HG03196 (cell line): ENCODE measurements around the gene CEP112.

Experiments used
- ATAC-seq: cut with Tn5 transposase; IDR thresholded peaks from one replicate; pipeline ENCODE4 v1.9.1; 2021; ENCODE audit not compliant: unreplicated experiment

The CEP112 gene

GRCh38 chr17:66211047-66211810 is 19.3 kb upstream of the CEP112 start:
- no peak for ATAC-seq

GRCh38 chr17:66210208-66210574 is 18.3 kb upstream of the CEP112 start:
- ATAC-seq = no peak

DNA sequence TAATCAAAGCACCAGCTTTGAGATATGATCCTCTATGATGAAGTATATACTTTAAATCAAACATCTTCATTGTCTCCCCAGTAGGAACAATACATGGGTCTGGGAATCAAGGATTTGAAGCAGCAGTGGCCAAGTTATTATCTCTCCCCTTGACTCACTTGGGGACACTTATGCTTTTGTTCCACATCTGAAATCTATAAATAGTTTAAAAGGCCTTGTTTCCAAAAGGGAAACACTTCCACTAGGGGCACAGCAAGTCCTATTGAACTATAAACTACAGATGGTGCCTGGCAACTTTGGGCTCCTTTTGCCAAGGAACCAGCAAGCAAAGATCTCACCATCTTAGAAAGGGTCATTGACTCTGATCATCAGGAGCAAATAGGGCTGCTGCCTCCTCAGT is 16.0 kb upstream of the CEP112 start:
- ATAC-seq = no peak

- no peak for ATAC-seq
Observed at GRCh38 chr17:66203274-66204015, 11.5 kb upstream of the CEP112 start.

- ATAC-seq = no peak
Observed at GRCh38 chr17:66200685-66201092, 8.8 kb upstream of the CEP112 start.

DNA sequence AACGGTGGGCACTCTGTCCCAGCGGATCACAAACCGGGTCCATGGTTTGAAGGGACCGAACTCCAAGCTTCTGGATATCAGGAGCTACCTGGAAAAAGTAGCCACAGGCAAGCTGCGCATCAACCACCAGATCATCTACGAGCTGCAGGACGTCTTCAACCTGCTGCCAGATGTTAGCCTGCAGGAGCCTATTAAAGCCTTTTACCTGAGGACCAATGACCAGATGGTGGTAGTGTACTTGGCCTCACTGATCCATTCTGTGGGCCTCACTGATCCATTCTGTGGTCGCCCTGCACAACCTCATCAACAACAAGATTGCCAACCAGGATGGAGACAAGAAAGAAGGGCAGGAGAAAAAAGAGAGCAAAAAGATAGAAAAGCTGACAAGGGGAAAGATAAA is 6.3 kb upstream of the CEP112 start:
- no peak for ATAC-seq

DNA sequence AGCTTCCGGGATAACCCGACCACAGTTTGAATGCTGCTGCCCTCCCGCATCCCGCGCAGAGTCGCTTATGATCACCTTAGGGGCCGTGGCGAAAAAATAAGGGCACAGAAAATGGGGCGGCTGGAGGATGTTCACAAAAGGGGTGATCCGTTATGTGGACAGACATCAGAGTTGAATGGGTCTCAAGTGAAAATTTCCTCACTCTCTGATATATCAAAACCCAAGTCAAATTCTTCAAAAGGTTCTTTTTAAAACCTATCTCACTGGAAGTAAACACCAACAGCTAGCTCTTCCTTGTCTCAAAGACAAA is 400 bp upstream of the CEP112 start:
- ATAC-seq = no peak

- no peak for ATAC-seq
Observed at GRCh38 chr17:66190738-66191592, 968 bp downstream of the CEP112 start.

GRCh38 chr17:66187718-66188117 is 4.2 kb downstream of the CEP112 start:
- ATAC-seq = no peak

DNA sequence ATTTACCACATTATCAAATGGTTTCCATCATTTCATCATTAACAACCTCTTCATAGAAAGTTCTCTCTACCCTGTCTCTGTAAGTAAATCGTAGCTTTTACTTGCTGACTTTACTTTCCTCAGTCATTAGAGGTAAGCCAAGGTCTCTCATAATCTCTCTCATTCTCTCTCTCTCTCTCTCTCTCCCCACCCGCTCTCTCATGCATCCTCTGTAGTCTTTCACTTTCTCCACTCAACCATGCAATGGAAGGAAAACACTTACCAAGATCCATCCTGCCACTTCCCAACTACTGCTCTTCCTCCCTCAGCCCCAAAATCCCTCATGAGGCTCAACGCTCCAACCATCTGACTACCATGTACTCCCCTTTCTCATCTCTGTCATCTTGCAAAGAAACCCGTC is 6.1 kb downstream of the CEP112 start:
- no peak for ATAC-seq

GRCh38 chr17:66184392-66184791 is 7.5 kb downstream of the CEP112 start:
- ATAC-seq = no peak

- no peak for ATAC-seq
Observed at GRCh38 chr17:66183529-66183928, 8.4 kb downstream of the CEP112 start.

DNA sequence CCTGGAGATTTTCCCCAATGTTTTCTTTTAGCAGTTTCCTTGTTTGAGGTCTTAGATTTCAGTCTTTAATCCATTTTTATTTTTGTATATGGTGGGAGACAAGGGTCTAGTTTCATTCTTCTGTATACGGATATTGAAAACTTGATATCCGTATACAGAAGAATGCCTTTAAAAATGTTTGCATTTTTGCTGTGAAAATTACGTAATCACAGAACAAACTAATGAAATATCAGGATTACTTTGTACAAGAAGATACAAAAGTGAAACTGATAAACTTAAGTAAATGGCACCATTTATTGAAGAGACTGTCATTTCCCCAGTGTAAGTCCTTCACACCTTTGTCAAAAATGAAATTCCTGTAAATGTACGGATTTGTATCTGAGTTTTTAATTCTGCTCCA is 13.3 kb downstream of the CEP112 start:
- no peak for ATAC-seq

DNA sequence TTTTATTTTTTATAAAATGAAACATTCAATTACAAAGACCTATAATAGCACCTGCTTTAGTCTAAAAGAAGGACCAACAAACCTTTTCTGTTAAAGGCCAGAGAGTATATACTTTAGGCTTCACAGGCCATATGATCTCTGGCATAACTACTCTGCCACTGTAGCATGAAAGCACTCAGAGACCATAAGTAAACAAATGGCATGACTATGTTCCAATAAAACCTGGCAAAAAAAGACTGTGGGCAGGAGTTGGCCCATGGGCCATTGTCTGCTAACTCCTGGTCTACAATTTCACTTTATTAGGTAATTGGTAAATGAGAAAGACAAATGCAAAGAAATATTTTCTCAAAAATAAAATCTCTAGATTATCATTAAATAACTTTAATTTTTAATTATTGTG is 14.9 kb downstream of the CEP112 start:
- ATAC-seq = no peak

GRCh38 chr17:66175892-66176291 is 16.0 kb downstream of the CEP112 start:
- no peak for ATAC-seq

DNA sequence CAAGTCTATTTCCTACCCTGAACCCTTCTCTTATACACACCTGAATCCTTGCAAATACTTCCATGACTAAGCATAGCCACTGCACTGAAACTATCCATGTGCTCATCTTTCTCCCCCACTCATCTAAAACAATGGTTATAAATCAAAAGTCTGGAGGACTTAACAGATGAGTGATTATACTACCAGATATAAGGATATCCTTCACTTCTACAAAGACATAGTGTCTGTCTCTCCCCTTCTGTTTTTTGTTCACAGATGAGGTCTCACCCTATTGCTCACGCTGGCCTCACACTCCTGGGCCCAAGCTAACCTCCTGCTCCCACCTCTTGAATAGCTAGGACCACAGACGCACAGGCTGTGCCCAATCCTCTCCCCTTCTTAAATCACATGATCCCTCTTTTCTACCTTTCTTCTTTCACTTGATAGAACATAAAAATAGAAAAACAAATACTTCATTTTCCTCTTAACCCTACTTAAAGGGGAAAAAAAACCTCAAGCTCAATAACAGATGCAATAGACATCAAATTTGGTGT is 19.2 kb downstream of the CEP112 start:
- ATAC-seq = no peak

DNA sequence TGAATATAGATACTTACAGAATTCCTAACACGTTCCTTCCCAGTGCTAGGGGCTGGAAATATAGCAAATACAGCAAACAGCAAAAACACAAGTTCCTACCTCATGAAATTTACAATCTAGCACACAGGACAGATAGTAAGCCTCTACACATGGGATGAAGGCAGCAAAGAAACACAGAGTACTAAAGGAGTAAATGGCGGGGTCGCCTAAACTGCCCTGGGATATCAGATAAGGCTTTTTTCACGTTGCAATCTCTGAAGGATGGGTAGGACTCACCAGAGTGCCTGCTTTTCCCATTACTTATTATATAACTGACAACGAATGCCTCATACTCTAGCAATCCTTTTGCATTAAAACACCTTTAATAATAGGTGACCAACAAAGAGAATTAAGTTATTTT is 19.8 kb downstream of the CEP112 start:
- no peak for ATAC-seq

- ATAC-seq = no peak
Observed at GRCh38 chr17:66171692-66172091, 20.2 kb downstream of the CEP112 start.

DNA sequence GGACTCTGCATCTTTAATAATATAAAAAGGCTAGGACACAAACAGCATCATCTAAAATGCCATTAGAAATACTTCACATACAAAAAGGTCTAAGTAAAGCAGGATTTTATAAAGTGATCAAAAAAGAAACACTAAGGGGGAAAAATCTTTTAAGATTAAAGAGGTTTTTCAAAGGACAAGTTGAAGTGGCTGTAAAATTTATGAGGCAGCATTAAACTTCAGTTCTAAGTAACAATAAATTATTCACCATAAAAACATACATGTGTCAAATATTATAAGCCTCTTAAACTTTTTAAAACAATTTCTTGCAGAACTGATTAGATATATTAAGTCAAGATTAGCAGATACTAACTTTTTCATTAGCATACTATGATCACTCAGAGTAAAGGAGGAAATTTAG is 20.8 kb downstream of the CEP112 start:
- no peak for ATAC-seq

DNA sequence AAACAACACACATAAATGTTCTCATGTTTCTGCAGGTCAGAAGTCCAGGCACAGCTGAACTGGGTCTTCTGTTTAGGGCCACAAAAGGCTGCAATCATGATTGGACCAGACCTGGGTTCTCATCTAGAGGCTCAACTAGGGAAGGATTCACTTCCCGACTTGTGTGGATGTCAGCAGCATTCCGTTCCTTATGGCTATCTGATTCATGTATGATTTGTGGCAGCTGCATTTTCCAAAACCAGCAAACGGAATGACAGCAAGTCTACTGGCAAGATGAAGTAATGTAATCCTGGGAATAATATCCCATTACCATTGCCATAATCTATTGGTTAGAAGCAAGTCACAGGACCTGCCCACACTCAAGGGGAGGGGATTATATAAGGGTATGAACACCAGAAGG is 22.1 kb downstream of the CEP112 start:
- ATAC-seq = no peak

DNA sequence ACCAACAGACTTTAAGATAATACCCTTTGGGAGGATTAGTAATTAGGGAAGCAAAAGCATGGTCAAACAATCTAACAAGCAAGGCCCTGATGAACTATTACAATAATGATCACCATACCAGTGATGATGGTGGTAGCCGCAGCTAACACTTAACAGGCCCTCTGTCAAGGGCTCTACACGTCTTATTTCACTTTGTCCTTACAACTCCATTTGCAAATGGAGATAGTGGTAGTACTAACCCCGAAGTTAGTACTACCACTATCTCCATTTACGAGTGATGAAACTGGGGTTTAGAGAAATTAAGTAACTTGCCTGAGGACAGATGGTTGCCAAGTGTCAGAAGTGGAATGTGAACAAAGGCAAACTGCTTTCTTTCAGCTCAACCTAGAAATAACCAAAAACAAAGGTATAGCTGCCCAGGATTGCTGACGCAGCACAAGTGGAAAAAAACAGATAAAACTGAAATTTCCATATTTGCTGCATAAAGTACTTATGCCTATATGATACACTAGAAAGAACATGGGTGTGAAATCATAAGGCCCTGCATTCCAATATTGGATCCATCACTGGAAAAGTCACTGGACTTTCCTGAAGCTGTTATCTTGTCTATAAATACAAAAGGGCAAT is 24.6 kb downstream of the CEP112 start:
- ATAC-seq = no peak
